ENCODE measurements around the gene CASK. TPM values are rescaled to one million over a fixed set of nuclear protein-coding genes. Genes with fewer than 3 reads are reported as not detected.

Gene CASK
- total RNA-seq, 1 experiment from 2014 or later: 33.5 TPM

GRCh38 chrX:41912923-41913322 is 10.4 kb downstream of the CASK start:
- no peaks in the 10 kb centered on the region for H3K9me3 ChIP-seq (ENCODE audit: control insufficient read depth, insufficient read depth, low read depth, low read length)
- in situ Hi-C loops (cut with HindIII; ENCODE audit: low pct_unique_long_range_greater_than_20kb, low sequenced_read_pairs) (no loop called here), intact Hi-C loops (cut with micrococcal nuclease; ENCODE audit: unreplicated experiment) (no loop called here)
- no peaks in the 10 kb centered on the region for H3K4me1 ChIP-seq (ENCODE audit: control insufficient read depth, insufficient read depth, low read length)
- H3K27me3 ChIP-seq (ENCODE audit: control insufficient read depth, insufficient read depth, low read length): no peaks in the 10 kb centered on the region
- TF ChIP-seq TCF7L2 (IDR thresholded peaks at IDR 0.05; ENCODE audit: low read depth, low read length) (no peak), REST (IDR thresholded peaks at IDR 0.05; ENCODE audit: insufficient read depth in 1 of 2, low read depth in 2 of 2, low read length in 1 of 2) (no peak), POLR2AphosphoS5 (IDR thresholded peaks at IDR 0.05; ENCODE audit: low read depth, low read length) (no peak), SIN3A (IDR thresholded peaks at IDR 0.05; ENCODE audit: borderline replicate concordance, insufficient read depth, low read depth, low read length) (no peak), CTCF (IDR thresholded peaks at IDR 0.05) (no peak)
- ATAC-seq (no peak), DNase-seq (ENCODE audit: low read depth, low spot score) (no peak)
- H3K27ac ChIP-seq (ENCODE audit: low read length): no peak overlapping the region
- BruUV-seq (replicated peaks): no TSS peak
- no peak overlapping the region for H3K4me3 ChIP-seq (ENCODE audit: low read depth in 2 of 2, low read length in 2 of 2)
- ChIA-PET POLR2A (no interaction called here), CTCF (no interaction called here)
- H3K36me3 ChIP-seq (ENCODE audit: control insufficient read depth, insufficient read depth, low read length): no peaks in the 10 kb centered on the region

DNA sequence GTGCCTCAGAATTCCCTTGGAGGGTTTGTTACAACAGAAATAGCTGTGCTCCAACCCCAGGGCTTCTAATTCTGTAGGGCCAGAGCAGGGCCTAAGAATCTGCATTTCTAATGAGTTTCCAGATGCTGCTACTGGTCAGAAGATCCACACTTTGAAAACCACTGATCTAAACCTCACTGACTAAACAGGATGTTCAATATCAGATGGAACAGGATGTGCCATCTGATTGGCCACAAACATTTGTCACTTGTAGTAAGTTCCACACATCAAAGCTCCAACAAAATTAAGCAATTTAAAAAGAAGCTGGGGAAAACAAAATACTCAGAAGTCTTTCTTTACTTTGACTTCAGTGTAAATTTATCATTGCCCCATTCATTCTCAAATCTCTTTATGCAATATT is 14.3 kb downstream of the CASK start:
- intact Hi-C loops (cut with micrococcal nuclease; ENCODE audit: unreplicated experiment): no loop called here
- CTCF ChIA-PET: no interaction called here
- Histone ChIP-seq H3K4me1 (ENCODE audit: control insufficient read depth, insufficient read depth, low read length) (no peaks in the 10 kb centered on the region), H3K36me3 (ENCODE audit: control insufficient read depth, insufficient read depth, low read length) (no peaks in the 10 kb centered on the region), H3K4me3 (ENCODE audit: low read depth in 2 of 2, low read length in 2 of 2) (no peak overlapping the region), H3K27me3 (ENCODE audit: control insufficient read depth, insufficient read depth, low read length) (no peaks in the 10 kb centered on the region), H3K9me3 (ENCODE audit: control insufficient read depth, insufficient read depth, low read depth, low read length) (no peaks in the 10 kb centered on the region), H3K27ac (ENCODE audit: low read length) (no peak overlapping the region)
- BruUV-seq (replicated peaks): no TSS peak
- POLR2A ChIA-PET: no interaction called here
- DNase-seq (ENCODE audit: low read depth, low spot score) (no peak), ATAC-seq (no peak)
- no peak for TF ChIP-seq POLR2AphosphoS5 (IDR thresholded peaks at IDR 0.05; ENCODE audit: low read depth, low read length)
- no peak for TF ChIP-seq TCF7L2 (IDR thresholded peaks at IDR 0.05; ENCODE audit: low read depth, low read length)
- no peak for TF ChIP-seq SIN3A (IDR thresholded peaks at IDR 0.05; ENCODE audit: borderline replicate concordance, insufficient read depth, low read depth, low read length)
- no peak for TF ChIP-seq REST (IDR thresholded peaks at IDR 0.05; ENCODE audit: insufficient read depth in 1 of 2, low read depth in 2 of 2, low read length in 1 of 2)
- TF ChIP-seq CTCF (IDR thresholded peaks at IDR 0.05): no peak
- in situ Hi-C loops (cut with HindIII; ENCODE audit: low pct_unique_long_range_greater_than_20kb, low sequenced_read_pairs): no loop called here

Measured in Panc1 (cell line).